Ectodermal cell (in vitro differentiated cells): ENCODE data around the gene CHKA.

Source experiments
- H3K27ac ChIP-seq: 2 replicates; pipeline ENCODE4 v1.7.0; 2013; ENCODE audit warnings: mild to moderate bottlenecking, low read depth, low read length; ENCODE audit not compliant: insufficient read depth, poor library complexity, severe bottlenecking
- H3K27me3 ChIP-seq: 2 replicates; pipeline ENCODE4 v1.7.0; 2013; ENCODE audit warnings: mild to moderate bottlenecking, low read length; ENCODE audit not compliant: insufficient read depth, control insufficient read depth, poor library complexity, severe bottlenecking
- H3K36me3 ChIP-seq: one replicate; pipeline ENCODE4 v1.7.0; 2013; ENCODE audit warnings: low read length; ENCODE audit not compliant: control insufficient read depth, insufficient read depth
- H3K4me1 ChIP-seq: one replicate; pipeline ENCODE4 v1.7.0; 2013; ENCODE audit warnings: low read length; ENCODE audit not compliant: control insufficient read depth, insufficient read depth
- H3K4me3 ChIP-seq: 2 replicates; pipeline ENCODE4 v1.7.0; 2013; ENCODE audit warnings: low read depth, low read length, control low read depth; ENCODE audit not compliant: insufficient read depth
- H3K9me3 ChIP-seq: 2 replicates; pipeline ENCODE4 v1.7.0; 2013; ENCODE audit warnings: mild to moderate bottlenecking, low read length, moderate library complexity; ENCODE audit not compliant: control insufficient read depth
- WGBS, 2 experiments: methylation state at CpG; one replicate each; pipeline ENCODE4 v1.1.7; 2013; ENCODE audit warnings: missing lambda C conversion rate in 2 of 2; 5-methylcytosine and 5-hydroxymethylcytosine counted together

The CHKA gene

GRCh38 chr11:68143310-68143689 is 22.1 kb upstream of the CHKA start:
- Histone ChIP-seq H3K27ac (no peak overlapping the region), H3K9me3 (no peaks in the 10 kb centered on the region), H3K36me3 (no peaks in the 10 kb centered on the region), H3K27me3 (no peaks in the 10 kb centered on the region), H3K4me3 (no peak overlapping the region), H3K4me1 (peaks cover 12% of the 10 kb centered on the region)
- WGBS, 2 experiments, result 92 to 94% methylated on average over 4 of the region's 4 CpGs

- Histone ChIP-seq H3K27me3 (no peaks in the 10 kb centered on the region), H3K9me3 (no peaks in the 10 kb centered on the region), H3K36me3 (no peaks in the 10 kb centered on the region), H3K4me1 (peaks cover 12% of the 10 kb centered on the region), H3K27ac (no peak overlapping the region), H3K4me3 (no peak overlapping the region)
- 89% methylated on average over 16 of the region's 16 CpGs for WGBS, 2 experiments
These were observed 21.5 kb upstream of the CHKA start for GRCh38 chr11:68142441-68143309.

- no peaks in the 10 kb centered on the region for H3K27me3 ChIP-seq
These were observed 20.8 kb upstream of the CHKA start for GRCh38 chr11:68142028-68142412.

GRCh38 chr11:68141246-68142027 is 20.2 kb upstream of the CHKA start:
- WGBS, 2 experiments, result 83 to 84% methylated on average over 8 of the region's 8 CpGs
- no peak overlapping the region for H3K4me3 ChIP-seq
- H3K27me3 ChIP-seq, result no peaks in the 10 kb centered on the region
- H3K4me1 ChIP-seq, result no peaks in the 10 kb centered on the region
- H3K27ac ChIP-seq, result no peak overlapping the region
- H3K36me3 ChIP-seq, result no peaks in the 10 kb centered on the region
- H3K9me3 ChIP-seq, result no peaks in the 10 kb centered on the region

More at GRCh38 chr11:68142028-68142412, 20.8 kb upstream of the CHKA start:
- Histone ChIP-seq H3K4me1 (peaks cover 5% of the 10 kb centered on the region), H3K9me3 (no peaks in the 10 kb centered on the region), H3K27ac (no peak overlapping the region), H3K4me3 (no peak overlapping the region), H3K36me3 (no peaks in the 10 kb centered on the region)
- 96% methylated on average over 13 of the region's 13 CpGs for WGBS, 2 experiments

- H3K4me1 ChIP-seq, result no peaks in the 10 kb centered on the region
- H3K27ac ChIP-seq, result no peak overlapping the region
- no peaks in the 10 kb centered on the region for H3K36me3 ChIP-seq
- H3K27me3 ChIP-seq, result no peaks in the 10 kb centered on the region
- 93 to 94% methylated on average over 9 of the region's 9 CpGs for WGBS, 2 experiments
- H3K9me3 ChIP-seq, result no peaks in the 10 kb centered on the region
- no peak overlapping the region for H3K4me3 ChIP-seq
These were observed 19.5 kb upstream of the CHKA start for GRCh38 chr11:68140496-68141245.

- no peaks in the 10 kb centered on the region for H3K36me3 ChIP-seq
- 93 to 95% methylated on average over 4 of the region's 4 CpGs for WGBS, 2 experiments
- H3K9me3 ChIP-seq, result no peaks in the 10 kb centered on the region
- no peak overlapping the region for H3K27ac ChIP-seq
- H3K4me1 ChIP-seq, result no peaks in the 10 kb centered on the region
- H3K4me3 ChIP-seq, result no peak overlapping the region
- no peaks in the 10 kb centered on the region for H3K27me3 ChIP-seq
These were observed 17.0 kb upstream of the CHKA start for GRCh38 chr11:68138237-68138636.

- Histone ChIP-seq H3K4me1 (no peaks in the 10 kb centered on the region), H3K9me3 (no peaks in the 10 kb centered on the region), H3K36me3 (no peaks in the 10 kb centered on the region), H3K27ac (no peak overlapping the region), H3K27me3 (no peaks in the 10 kb centered on the region), H3K4me3 (no peak overlapping the region)
- 91 to 94% methylated on average over 5 of the region's 5 CpGs for WGBS, 2 experiments
These were observed 16.6 kb upstream of the CHKA start for GRCh38 chr11:68137833-68138232.

- Histone ChIP-seq H3K4me1 (no peaks in the 10 kb centered on the region), H3K27ac (no peak overlapping the region)
- WGBS, 2 experiments, result 93 to 94% methylated on average over 8 of the region's 8 CpGs
These were observed 15.7 kb upstream of the CHKA start for GRCh38 chr11:68136866-68137265.

GRCh38 chr11:68135161-68135560 is 14.0 kb upstream of the CHKA start:
- Histone ChIP-seq H3K27ac (no peak overlapping the region), H3K4me1 (no peaks in the 10 kb centered on the region), H3K36me3 (no peaks in the 10 kb centered on the region), H3K4me3 (no peak overlapping the region), H3K9me3 (peaks cover 2% of the 10 kb centered on the region), H3K27me3 (no peaks in the 10 kb centered on the region)
- WGBS, 2 experiments, result 89 to 95% methylated on average over 3 of the region's 3 CpGs

More at GRCh38 chr11:68136866-68137265, 15.7 kb upstream of the CHKA start:
- no peaks in the 10 kb centered on the region for H3K9me3 ChIP-seq
- no peaks in the 10 kb centered on the region for H3K27me3 ChIP-seq
- H3K36me3 ChIP-seq, result no peaks in the 10 kb centered on the region
- H3K4me3 ChIP-seq, result no peak overlapping the region

GRCh38 chr11:68133761-68134160 is 12.6 kb upstream of the CHKA start:
- Histone ChIP-seq H3K4me1 (no peaks in the 10 kb centered on the region), H3K27ac (no peak overlapping the region), H3K36me3 (no peaks in the 10 kb centered on the region), H3K27me3 (no peaks in the 10 kb centered on the region), H3K4me3 (no peak overlapping the region), H3K9me3 (peaks cover 2% of the 10 kb centered on the region)
- 91% methylated on average over 2 of the region's 2 CpGs for WGBS, 2 experiments
